ENCODE measurements around the gene RUSF1. TPM values are rescaled to one million over a fixed set of nuclear protein-coding genes. Genes with fewer than 3 reads are reported as not detected.

The RUSF1 gene
- total RNA-seq, 1 donor from 2014 or later, result 64.6 TPM

DNA sequence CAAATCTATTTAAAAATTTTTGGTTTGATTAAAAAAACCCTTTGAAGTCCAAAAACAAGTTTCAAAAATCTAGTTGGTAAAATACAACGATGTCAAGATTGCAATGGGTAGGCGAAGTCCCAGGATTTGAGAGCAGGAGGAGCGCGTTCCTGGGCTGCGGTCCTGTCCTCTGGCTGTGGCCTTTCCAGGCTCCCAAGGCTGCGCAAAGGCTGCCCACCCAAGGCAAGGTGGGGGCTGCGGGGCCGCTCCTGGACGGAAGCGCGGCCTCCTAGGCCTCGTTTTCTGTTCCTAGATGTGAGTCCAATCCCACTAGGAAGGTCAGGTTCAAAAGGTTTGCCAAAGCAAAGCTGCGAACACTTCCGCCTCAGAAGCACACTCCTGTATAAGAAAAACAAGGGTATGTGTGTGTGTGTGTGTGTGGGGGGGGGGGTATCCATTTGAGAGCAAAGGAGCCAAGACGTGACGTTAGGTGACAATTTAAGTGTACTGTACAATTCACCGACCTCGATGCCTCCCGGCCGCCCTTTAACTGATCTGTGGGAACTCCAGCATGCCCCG lies 28.7 kb upstream of the RUSF1 start:
- no peaks in the 10 kb centered on the region for H3K27me3 ChIP-seq
- TF ChIP-seq, protein P1, sequence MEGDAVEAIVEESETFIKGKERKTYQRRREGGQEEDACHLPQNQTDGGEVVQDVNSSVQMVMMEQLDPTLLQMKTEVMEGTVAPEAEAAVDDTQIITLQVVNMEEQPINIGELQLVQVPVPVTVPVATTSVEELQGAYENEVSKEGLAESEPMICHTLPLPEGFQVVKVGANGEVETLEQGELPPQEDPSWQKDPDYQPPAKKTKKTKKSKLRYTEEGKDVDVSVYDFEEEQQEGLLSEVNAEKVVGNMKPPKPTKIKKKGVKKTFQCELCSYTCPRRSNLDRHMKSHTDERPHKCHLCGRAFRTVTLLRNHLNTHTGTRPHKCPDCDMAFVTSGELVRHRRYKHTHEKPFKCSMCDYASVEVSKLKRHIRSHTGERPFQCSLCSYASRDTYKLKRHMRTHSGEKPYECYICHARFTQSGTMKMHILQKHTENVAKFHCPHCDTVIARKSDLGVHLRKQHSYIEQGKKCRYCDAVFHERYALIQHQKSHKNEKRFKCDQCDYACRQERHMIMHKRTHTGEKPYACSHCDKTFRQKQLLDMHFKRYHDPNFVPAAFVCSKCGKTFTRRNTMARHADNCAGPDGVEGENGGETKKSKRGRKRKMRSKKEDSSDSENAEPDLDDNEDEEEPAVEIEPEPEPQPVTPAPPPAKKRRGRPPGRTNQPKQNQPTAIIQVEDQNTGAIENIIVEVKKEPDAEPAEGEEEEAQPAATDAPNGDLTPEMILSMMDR (IDR thresholded peaks at IDR 0.05), result no peak
- TF ChIP-seq POLR2A (IDR thresholded peaks at IDR 0.05), result no peak
- no peak for TF ChIP-seq POLR2AphosphoS5 (IDR thresholded peaks at IDR 0.05; ENCODE audit: insufficient read depth in 1 of 2, low read depth in 1 of 2)
- no peak overlapping the region for H3K4me3 ChIP-seq
- H3K9me3 ChIP-seq, result no peaks in the 10 kb centered on the region
- no peak for DNase-seq (ENCODE audit: extremely low spot score in 2 of 2)
- H3K36me3 ChIP-seq, result no peaks in the 10 kb centered on the region
- intact Hi-C loops (cut with DNase I), result no loop called here
- H3K4me1 ChIP-seq, result peaks cover 7% of the 10 kb centered on the region
- no peak overlapping the region for H3K27ac ChIP-seq

DNA sequence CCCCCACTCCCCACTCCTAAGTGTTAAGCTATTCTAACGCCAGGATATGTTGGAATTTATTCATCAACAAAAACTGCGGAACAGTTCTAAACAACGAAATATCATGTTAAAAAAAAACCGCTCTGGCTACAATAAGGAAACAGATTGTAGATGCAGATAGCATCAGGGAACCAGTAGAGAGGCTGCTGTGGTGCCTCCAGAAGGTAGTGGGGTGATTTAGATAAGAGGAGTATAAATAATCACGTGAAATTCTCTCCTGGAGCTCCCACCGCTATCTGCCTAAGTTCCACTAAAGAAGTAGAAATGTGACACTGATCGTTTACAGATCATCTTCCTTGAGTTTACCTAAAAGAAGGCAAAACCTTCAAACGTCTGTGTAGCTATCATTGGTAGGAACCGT lies 27.5 kb upstream of the RUSF1 start:
- intact Hi-C loops (cut with DNase I), result no loop called here
- Histone ChIP-seq H3K4me1 (peaks cover 7% of the 10 kb centered on the region), H3K9me3 (no peaks in the 10 kb centered on the region), H3K27me3 (no peaks in the 10 kb centered on the region), H3K27ac (no peak overlapping the region), H3K4me3 (no peak overlapping the region), H3K36me3 (no peaks in the 10 kb centered on the region)
- DNase-seq (ENCODE audit: extremely low spot score in 2 of 2), result no peak
- TF ChIP-seq, protein P1 (IDR thresholded peaks at IDR 0.05), result no peak
- TF ChIP-seq POLR2A (IDR thresholded peaks at IDR 0.05) (no peak), POLR2AphosphoS5 (IDR thresholded peaks at IDR 0.05; ENCODE audit: insufficient read depth in 1 of 2, low read depth in 1 of 2) (no peak)

DNA sequence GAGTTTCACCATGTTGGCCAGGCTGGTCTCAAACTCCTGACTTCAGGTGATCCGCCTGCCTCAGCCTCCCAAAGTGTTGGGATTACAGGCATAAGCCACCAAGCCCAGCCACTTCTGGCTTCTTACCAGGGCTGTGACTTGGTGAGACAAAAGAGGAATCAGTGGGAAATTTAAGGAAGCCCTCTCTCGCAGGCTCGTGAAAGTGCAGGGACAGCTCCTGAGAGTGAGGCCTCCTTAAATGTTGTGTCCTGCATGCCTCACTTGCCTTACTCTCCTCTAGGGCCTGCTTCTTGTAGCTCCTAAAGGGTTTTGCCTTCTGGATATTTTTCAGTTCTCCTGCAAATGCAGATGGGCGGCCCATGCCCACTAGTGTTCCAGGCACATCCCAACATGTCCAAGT lies 24.7 kb upstream of the RUSF1 start:
- H3K4me3 ChIP-seq, result no peak overlapping the region
- no peaks in the 10 kb centered on the region for H3K9me3 ChIP-seq
- H3K27ac ChIP-seq, result no peak overlapping the region
- intact Hi-C loops (cut with DNase I), result no loop called here
- H3K4me1 ChIP-seq, result peaks cover 16% of the 10 kb centered on the region
- TF ChIP-seq POLR2AphosphoS5 (IDR thresholded peaks at IDR 0.05; ENCODE audit: insufficient read depth in 1 of 2, low read depth in 1 of 2), result no peak
- TF ChIP-seq, protein P1 (IDR thresholded peaks at IDR 0.05), result no peak
- TF ChIP-seq POLR2A (IDR thresholded peaks at IDR 0.05), result no peak
- H3K36me3 ChIP-seq, result no peaks in the 10 kb centered on the region
- no peaks in the 10 kb centered on the region for H3K27me3 ChIP-seq
- DNase-seq (ENCODE audit: extremely low spot score in 2 of 2), result no peak

DNA sequence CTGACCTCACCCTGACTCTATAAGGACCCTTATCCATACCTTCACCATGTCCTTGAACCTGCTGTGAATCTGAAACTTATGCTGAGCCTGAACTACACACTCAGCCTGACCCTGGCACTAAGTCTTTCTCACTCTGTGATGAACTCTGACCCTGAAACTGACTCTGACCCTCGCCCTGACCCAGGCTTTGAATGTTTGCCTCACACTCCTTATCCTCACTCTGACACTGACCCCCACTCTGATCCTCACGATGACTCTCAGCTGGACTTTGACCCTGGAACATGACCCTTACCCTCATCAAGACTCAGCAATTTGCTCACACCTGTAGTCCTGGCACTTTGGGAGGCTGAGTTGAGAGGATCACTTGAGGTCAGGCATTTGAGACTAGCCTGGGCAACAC lies 23.9 kb upstream of the RUSF1 start:
- Histone ChIP-seq H3K9me3 (no peaks in the 10 kb centered on the region), H3K27me3 (no peaks in the 10 kb centered on the region), H3K36me3 (no peaks in the 10 kb centered on the region), H3K4me1 (peaks cover 9% of the 10 kb centered on the region), H3K27ac (no peak overlapping the region), H3K4me3 (no peak overlapping the region)
- TF ChIP-seq, protein P1 (IDR thresholded peaks at IDR 0.05), result no peak
- TF ChIP-seq POLR2A (IDR thresholded peaks at IDR 0.05), result no peak
- TF ChIP-seq POLR2AphosphoS5 (IDR thresholded peaks at IDR 0.05; ENCODE audit: insufficient read depth in 1 of 2, low read depth in 1 of 2), result no peak
- intact Hi-C loops (cut with DNase I), result no loop called here
- no peak for DNase-seq (ENCODE audit: extremely low spot score in 2 of 2)

DNA sequence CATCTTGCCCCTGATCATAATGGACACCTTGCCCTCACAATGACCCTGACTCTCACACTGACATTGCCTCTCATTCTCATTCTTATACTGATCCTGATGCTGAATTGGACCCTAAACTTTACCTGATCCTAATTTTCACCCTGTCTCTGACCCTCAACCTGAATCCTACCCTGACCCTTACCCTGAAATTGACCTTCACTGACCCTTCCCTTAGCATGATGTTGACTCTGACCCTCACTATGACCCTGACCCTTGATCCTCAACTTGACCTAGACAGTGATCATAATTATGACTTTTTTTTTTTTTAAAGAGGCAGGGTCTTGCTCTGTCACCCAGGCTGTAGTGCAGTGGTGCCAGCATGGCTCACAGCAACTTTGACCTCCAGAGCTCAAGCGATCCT lies 22.9 kb upstream of the RUSF1 start:
- no peaks in the 10 kb centered on the region for H3K27me3 ChIP-seq
- no peaks in the 10 kb centered on the region for H3K36me3 ChIP-seq
- H3K9me3 ChIP-seq, result no peaks in the 10 kb centered on the region
- peaks cover 9% of the 10 kb centered on the region for H3K4me1 ChIP-seq
- TF ChIP-seq POLR2AphosphoS5 (IDR thresholded peaks at IDR 0.05; ENCODE audit: insufficient read depth in 1 of 2, low read depth in 1 of 2), result no peak
- no peak for TF ChIP-seq POLR2A (IDR thresholded peaks at IDR 0.05)
- TF ChIP-seq, protein P1 (IDR thresholded peaks at IDR 0.05), result no peak
- no peak for DNase-seq (ENCODE audit: extremely low spot score in 2 of 2)
- H3K4me3 ChIP-seq, result no peak overlapping the region
- intact Hi-C loops (cut with DNase I), result no loop called here
- no peak overlapping the region for H3K27ac ChIP-seq

Data from vagina (tissue), 2 donors.